Skeletal muscle satellite cell (primary cell): Measurements from ENCODE around the gene IL12A.

Experiments used
- H3K27me3 ChIP-seq: 2 replicates; pipeline ENCODE4 v1.7.0; 2013; ENCODE audit warnings: low read length; ENCODE audit not compliant: control insufficient read depth, insufficient read depth
- H3K36me3 ChIP-seq: 2 replicates; pipeline ENCODE4 v1.7.0; 2013; ENCODE audit warnings: mild to moderate bottlenecking, control low read depth, low read length; ENCODE audit not compliant: insufficient read depth
- H3K4me1 ChIP-seq: 2 replicates; pipeline ENCODE4 v1.7.0; 2013; ENCODE audit warnings: low read length; ENCODE audit not compliant: control insufficient read depth, insufficient read depth
- H3K4me2 ChIP-seq: 2 replicates; pipeline ENCODE4 v1.7.0; 2013; ENCODE audit warnings: mild to moderate bottlenecking, low read length
- H3K4me3 ChIP-seq: 2 replicates; pipeline ENCODE4 v1.7.0; 2013; ENCODE audit warnings: low read length
- H3K9ac ChIP-seq: 2 replicates; pipeline ENCODE4 v1.7.0; 2013; ENCODE audit warnings: mild to moderate bottlenecking, low read depth, low read length, moderate library complexity
- H3K9me3 ChIP-seq: replicated peaks from 2 replicates; pipeline ENCODE4 v1.7.0; 2013; ENCODE audit warnings: mild to moderate bottlenecking, control low read depth, low read length

Gene IL12A

GRCh38 chr3:159960188-159961148 is 28.2 kb upstream of the IL12A start:
- H3K9me3 ChIP-seq = no peaks in the 10 kb centered on the region
- no peak overlapping the region for H3K4me2 ChIP-seq
- no peaks in the 10 kb centered on the region for H3K27me3 ChIP-seq
- peaks cover 5% of the 10 kb centered on the region for H3K4me1 ChIP-seq
- H3K4me3 ChIP-seq = no peak overlapping the region
- H3K9ac ChIP-seq = no peak overlapping the region
- H3K36me3 ChIP-seq = no peaks in the 10 kb centered on the region

- no peak overlapping the region for H3K4me3 ChIP-seq
- no peaks in the 10 kb centered on the region for H3K27me3 ChIP-seq
- no peak overlapping the region for H3K9ac ChIP-seq
- no peaks in the 10 kb centered on the region for H3K9me3 ChIP-seq
- H3K4me2 ChIP-seq = peak overlapping the region; percentile 16
- no peaks in the 10 kb centered on the region for H3K36me3 ChIP-seq
- H3K4me1 ChIP-seq = peaks cover 5% of the 10 kb centered on the region
These were observed 24.3 kb upstream of the IL12A start for GRCh38 chr3:159964166-159964973.

- no peaks in the 10 kb centered on the region for H3K9me3 ChIP-seq
- H3K27me3 ChIP-seq = no peaks in the 10 kb centered on the region
- no peaks in the 10 kb centered on the region for H3K4me1 ChIP-seq
- no peak overlapping the region for H3K4me2 ChIP-seq
- H3K4me3 ChIP-seq = no peak overlapping the region
- no peak overlapping the region for H3K9ac ChIP-seq
- H3K36me3 ChIP-seq = no peaks in the 10 kb centered on the region
These were observed 17.3 kb upstream of the IL12A start for GRCh38 chr3:159971311-159971710.

GRCh38 chr3:159977295-159977694 is 11.3 kb upstream of the IL12A start:
- H3K4me1 ChIP-seq = no peaks in the 10 kb centered on the region
- H3K27me3 ChIP-seq = no peaks in the 10 kb centered on the region
- H3K36me3 ChIP-seq = no peaks in the 10 kb centered on the region
- no peak overlapping the region for H3K4me2 ChIP-seq
- H3K9me3 ChIP-seq = peaks cover 4% of the 10 kb centered on the region
- no peak overlapping the region for H3K9ac ChIP-seq
- no peak overlapping the region for H3K4me3 ChIP-seq

- Histone ChIP-seq H3K36me3 (no peaks in the 10 kb centered on the region), H3K4me2 (no peak overlapping the region), H3K9me3 (peaks cover 4% of the 10 kb centered on the region), H3K27me3 (no peaks in the 10 kb centered on the region), H3K9ac (no peak overlapping the region), H3K4me3 (no peak overlapping the region), H3K4me1 (no peaks in the 10 kb centered on the region)
These were observed 10.3 kb upstream of the IL12A start for GRCh38 chr3:159978353-159978752.

GRCh38 chr3:159978918-159979703 is 9.5 kb upstream of the IL12A start:
- Histone ChIP-seq H3K4me3 (no peak overlapping the region), H3K4me1 (no peaks in the 10 kb centered on the region), H3K4me2 (no peak overlapping the region), H3K9ac (no peak overlapping the region), H3K9me3 (peaks cover 4% of the 10 kb centered on the region), H3K27me3 (no peaks in the 10 kb centered on the region), H3K36me3 (no peaks in the 10 kb centered on the region)

- no peak overlapping the region for H3K4me3 ChIP-seq
- H3K4me2 ChIP-seq = no peak overlapping the region
- H3K4me1 ChIP-seq = peaks cover 6% of the 10 kb centered on the region
- no peaks in the 10 kb centered on the region for H3K36me3 ChIP-seq
- H3K9me3 ChIP-seq = peaks cover 4% of the 10 kb centered on the region
- no peak overlapping the region for H3K9ac ChIP-seq
- H3K27me3 ChIP-seq = no peaks in the 10 kb centered on the region
These were observed 6.1 kb upstream of the IL12A start for GRCh38 chr3:159982442-159982974.

GRCh38 chr3:159987291-159987711 is 1.3 kb upstream of the IL12A start:
- Histone ChIP-seq H3K4me3 (no peak overlapping the region), H3K4me2 (peak overlapping the region; percentile 32), H3K9me3 (no peaks in the 10 kb centered on the region)

GRCh38 chr3:159989973-159990846 is 1.6 kb downstream of the IL12A start:
- no peaks in the 10 kb centered on the region for H3K27me3 ChIP-seq
- H3K4me1 ChIP-seq = peaks cover 43% of the 10 kb centered on the region
- H3K9ac ChIP-seq = no peak overlapping the region
- H3K4me3 ChIP-seq = no peak overlapping the region
- peak overlapping the region; percentile 97 for H3K4me2 ChIP-seq
- no peaks in the 10 kb centered on the region for H3K9me3 ChIP-seq
- H3K36me3 ChIP-seq = no peaks in the 10 kb centered on the region

More at GRCh38 chr3:159987291-159987711, 1.3 kb upstream of the IL12A start:
- no peaks in the 10 kb centered on the region for H3K36me3 ChIP-seq
- H3K27me3 ChIP-seq = no peaks in the 10 kb centered on the region
- no peak overlapping the region for H3K9ac ChIP-seq
- peaks cover 30% of the 10 kb centered on the region for H3K4me1 ChIP-seq

- H3K4me3 ChIP-seq = no peak overlapping the region
- H3K27me3 ChIP-seq = no peaks in the 10 kb centered on the region
- no peak overlapping the region for H3K9ac ChIP-seq
- H3K4me1 ChIP-seq = peaks cover 51% of the 10 kb centered on the region
- no peaks in the 10 kb centered on the region for H3K36me3 ChIP-seq
- H3K9me3 ChIP-seq = no peaks in the 10 kb centered on the region
- no peak overlapping the region for H3K4me2 ChIP-seq
These were observed 3.0 kb downstream of the IL12A start for GRCh38 chr3:159991591-159991990.
